DMS 273 (cell line): ENCODE results near the gene NOTCH1.
A peak's percentile ranks its signal among the peaks of the same experiment; 100 is the strongest.
"Not testable (repeated sequence)": the region's sequence is repeated elsewhere in the genome, so short reads cannot be mapped to it uniquely, and the experiment has no call there.

Experiments
- DNase-seq: peaks from one replicate; lab custom pipeline; 2025; ENCODE audit not compliant: unreplicated experiment; lab: John Stamatoyannopoulos, UW

Gene NOTCH1

GRCh38 chr9:136578915-136579649 is 33.2 kb upstream of the NOTCH1 start:
- peak; percentile 55 for DNase-seq

GRCh38 chr9:136578626-136578914 is 32.7 kb upstream of the NOTCH1 start:
- DNase-seq = peak; percentile 55

- DNase-seq = no peak
Measured at GRCh38 chr9:136577941-136578625, 32.2 kb upstream of the NOTCH1 start.

GRCh38 chr9:136576269-136576626 is 30.4 kb upstream of the NOTCH1 start:
- DNase-seq = peak; percentile 41

GRCh38 chr9:136575626-136576268 is 29.9 kb upstream of the NOTCH1 start:
- DNase-seq = no peak

- not testable (repeated sequence) for DNase-seq
Measured at GRCh38 chr9:136574606-136575005, 28.8 kb upstream of the NOTCH1 start.

- no peak for DNase-seq
Measured at GRCh38 chr9:136572828-136573625, 27.2 kb upstream of the NOTCH1 start.

- no peak for DNase-seq
Measured at GRCh38 chr9:136572003-136572827, 26.4 kb upstream of the NOTCH1 start.

- DNase-seq = no peak
Measured at GRCh38 chr9:136571531-136571930, 25.7 kb upstream of the NOTCH1 start.

- DNase-seq = no peak
Measured at GRCh38 chr9:136570916-136571315, 25.1 kb upstream of the NOTCH1 start.

- DNase-seq = no peak
Measured at GRCh38 chr9:136570191-136570845, 24.5 kb upstream of the NOTCH1 start.

GRCh38 chr9:136569526-136570148 is 23.8 kb upstream of the NOTCH1 start:
- no peak for DNase-seq

GRCh38 chr9:136568288-136569081 is 22.6 kb upstream of the NOTCH1 start:
- no peak for DNase-seq

- peak; percentile 48 for DNase-seq
Measured at GRCh38 chr9:136567651-136568287, 21.9 kb upstream of the NOTCH1 start.

GRCh38 chr9:136566901-136567300 is 21.1 kb upstream of the NOTCH1 start:
- no peak for DNase-seq

- DNase-seq = no peak
Measured at GRCh38 chr9:136566553-136566895, 20.7 kb upstream of the NOTCH1 start.

- no peak for DNase-seq
Measured at GRCh38 chr9:136565715-136566552, 20.1 kb upstream of the NOTCH1 start.
